Mesenchymal stem cell (in vitro differentiated cells and primary cell): ENCODE measurements around the gene NETO1.

Experiments
- DNase-seq: peaks from one replicate; pipeline ENCODE4 v3.0.0-alpha.2; 2013
- H2AFZ ChIP-seq: one replicate; pipeline ENCODE4 v1.6.1; 2013; ENCODE audit warnings: low read depth, mild to moderate bottlenecking, control low read depth, inconsistent platforms, low read length, moderate library complexity
- H2AK5ac ChIP-seq: 2 replicates; pipeline ENCODE4 v1.6.1; 2013; ENCODE audit warnings: low read length, moderate library complexity, mild to moderate bottlenecking, inconsistent platforms; ENCODE audit not compliant: severe bottlenecking
- H2BK120ac ChIP-seq: one replicate; pipeline ENCODE4 v1.6.1; 2013; ENCODE audit warnings: low read depth, mild to moderate bottlenecking, inconsistent platforms, low read length, moderate library complexity
- H2BK12ac ChIP-seq, 2 experiments: one replicate each; pipeline ENCODE4 v1.6.1; 2013; ENCODE audit warnings: inconsistent platforms in 2 of 2, low read length in 2 of 2, mild to moderate bottlenecking in 2 of 2, moderate library complexity in 2 of 2, control low read depth in 1 of 2
- H2BK15ac ChIP-seq: one replicate; pipeline ENCODE4 v1.6.1; 2013; ENCODE audit warnings: mild to moderate bottlenecking, low read depth, inconsistent platforms; ENCODE audit not compliant: poor library complexity, severe bottlenecking
- H2BK5ac ChIP-seq: 2 replicates; pipeline ENCODE4 v1.6.1; 2013; ENCODE audit warnings: low read depth, mild to moderate bottlenecking, low read length, control low read depth, inconsistent platforms; ENCODE audit not compliant: poor library complexity, severe bottlenecking
- H3K14ac ChIP-seq, 2 experiments: one replicate each; pipeline ENCODE4 v1.6.1; 2013; ENCODE audit warnings: inconsistent platforms in 2 of 2, low read length in 2 of 2, control low read depth in 1 of 2, mild to moderate bottlenecking in 1 of 2, moderate library complexity in 1 of 2
- H3K18ac ChIP-seq, 2 experiments: one replicate each; pipeline ENCODE4 v1.6.1; 2013; ENCODE audit warnings: inconsistent platforms in 2 of 2, low read length in 2 of 2, control low read depth in 1 of 2, low read depth in 1 of 2, mild to moderate bottlenecking in 1 of 2
- H3K23ac ChIP-seq, 2 experiments: one replicate each; pipeline ENCODE4 v1.6.1; 2013; ENCODE audit warnings: inconsistent platforms in 2 of 2, low read length in 2 of 2, mild to moderate bottlenecking in 2 of 2, moderate library complexity in 2 of 2, control low read depth in 1 of 2
- H3K27ac ChIP-seq: 2 replicates; pipeline ENCODE4 v1.5.1; 2013; ENCODE audit warnings: mild to moderate bottlenecking, moderate library complexity, low read length, control low read depth, inconsistent platforms; ENCODE audit not compliant: poor library complexity, severe bottlenecking
- H3K27me3 ChIP-seq, 2 experiments: 2 replicates each; pipeline versions ENCODE4 v1.6.1 to v1.7.0; 2013; ENCODE audit warnings: low read length in 2 of 2, mild to moderate bottlenecking in 2 of 2, moderate library complexity in 2 of 2, control low read depth in 1 of 2, inconsistent platforms in 1 of 2; ENCODE audit not compliant: control insufficient read depth in 1 of 2, insufficient read depth in 1 of 2
- H3K36me3 ChIP-seq, 2 experiments: 2 replicates each; pipeline versions ENCODE4 v1.6.1 to v1.7.0; 2013; ENCODE audit warnings: low read length in 2 of 2, control low read depth in 1 of 2, inconsistent platforms in 1 of 2, low read depth in 1 of 2, mild to moderate bottlenecking in 1 of 2; ENCODE audit not compliant: insufficient read depth in 2 of 2, control insufficient read depth in 1 of 2
- H3K4ac ChIP-seq, 2 experiments: one replicate each; pipeline ENCODE4 v1.6.1; 2013; ENCODE audit warnings: inconsistent platforms in 2 of 2, low read length in 2 of 2, mild to moderate bottlenecking in 2 of 2, moderate library complexity in 2 of 2, control low read depth in 1 of 2, low read depth in 1 of 2
- H3K4me1 ChIP-seq: 2 replicates; pipeline ENCODE4 v1.6.1; 2013; ENCODE audit warnings: low read depth, low read length, control low read depth; ENCODE audit not compliant: control insufficient read depth, insufficient read depth
- H3K4me2 ChIP-seq: 2 replicates; pipeline ENCODE4 v1.6.1; 2013; ENCODE audit warnings: low read length, mild to moderate bottlenecking, inconsistent platforms; ENCODE audit not compliant: poor library complexity, severe bottlenecking
- H3K4me3 ChIP-seq, 2 experiments: 2 replicates each; pipeline versions ENCODE4 v1.5.1 to v1.7.0; 2013; ENCODE audit warnings: low read length in 2 of 2, mild to moderate bottlenecking in 2 of 2, control low read depth in 1 of 2, low read depth in 1 of 2; ENCODE audit not compliant: insufficient read depth in 1 of 2
- H3K79me1 ChIP-seq: replicated peaks from 2 replicates; pipeline ENCODE4 v1.6.1; 2013; ENCODE audit warnings: mild to moderate bottlenecking, control low read depth, low read length, inconsistent platforms; ENCODE audit not compliant: poor library complexity, severe bottlenecking
- H3K9ac ChIP-seq: 2 replicates; pipeline ENCODE4 v1.7.0; 2013; ENCODE audit warnings: mild to moderate bottlenecking, low read length, moderate library complexity
- H3K9me3 ChIP-seq: 2 replicates; pipeline ENCODE4 v1.7.0; 2013; ENCODE audit warnings: mild to moderate bottlenecking, low read length; ENCODE audit not compliant: control insufficient read depth
- H4K8ac ChIP-seq: one replicate; pipeline ENCODE4 v1.6.1; 2013; ENCODE audit warnings: inconsistent platforms, mild to moderate bottlenecking, low read length, moderate library complexity
- H4K91ac ChIP-seq: one replicate; pipeline ENCODE4 v1.6.1; 2013; ENCODE audit warnings: mild to moderate bottlenecking, low read length, inconsistent platforms
- WGBS: methylation state at CpG from one replicate; pipeline ENCODE4 v1.1.7; 2013; ENCODE audit warnings: mixed read lengths; 5-methylcytosine and 5-hydroxymethylcytosine counted together

Gene NETO1

GRCh38 chr18:72726201-72726600 is 141.6 kb downstream of the NETO1 start:
- H3K4me2 ChIP-seq = no peak overlapping the region
- no peak overlapping the region for H2BK5ac ChIP-seq
- no peak overlapping the region for H4K91ac ChIP-seq
- no peaks in the 10 kb centered on the region for H3K4me1 ChIP-seq
- no peak overlapping the region for H3K27ac ChIP-seq
- no peak for DNase-seq
- H2AFZ ChIP-seq = no peak overlapping the region
- no peaks in the 10 kb centered on the region for H3K27me3 ChIP-seq
- H3K23ac ChIP-seq = no peak overlapping the region
- H4K8ac ChIP-seq = no peak overlapping the region
- H2BK120ac ChIP-seq = no peak overlapping the region
- 98% methylated on average over 4 of the region's 4 CpGs for WGBS
- H3K36me3 ChIP-seq = no peaks in the 10 kb centered on the region
- H2BK12ac ChIP-seq = no peak overlapping the region
- peaks cover 15% of the 10 kb centered on the region for H3K9me3 ChIP-seq
- H3K79me1 ChIP-seq = no peaks in the 10 kb centered on the region
- no peak overlapping the region for H3K4me3 ChIP-seq
- H3K18ac ChIP-seq = no peak overlapping the region
- no peak overlapping the region for H3K4ac ChIP-seq
- H3K9ac ChIP-seq = no peak overlapping the region
- no peak overlapping the region for H2BK15ac ChIP-seq
- no peak overlapping the region for H3K14ac ChIP-seq
- no peak overlapping the region for H2AK5ac ChIP-seq

- H2BK15ac ChIP-seq = no peak overlapping the region
- H3K9me3 ChIP-seq = peaks cover 12% of the 10 kb centered on the region
- H3K27ac ChIP-seq = no peak overlapping the region
- no peaks in the 10 kb centered on the region for H3K36me3 ChIP-seq
- no peak overlapping the region for H3K4ac ChIP-seq
- H3K23ac ChIP-seq = no peak overlapping the region
- no peak overlapping the region for H2AFZ ChIP-seq
- H4K8ac ChIP-seq = no peak overlapping the region
- H2BK5ac ChIP-seq = no peak overlapping the region
- no peak for DNase-seq
- H4K91ac ChIP-seq = no peak overlapping the region
- H3K9ac ChIP-seq = no peak overlapping the region
- H3K27me3 ChIP-seq = no peaks in the 10 kb centered on the region
- H3K4me3 ChIP-seq = no peak overlapping the region
- no peaks in the 10 kb centered on the region for H3K4me1 ChIP-seq
- no peak overlapping the region for H2BK12ac ChIP-seq
- H3K79me1 ChIP-seq = no peaks in the 10 kb centered on the region
- no peak overlapping the region for H3K4me2 ChIP-seq
- H3K14ac ChIP-seq = no peak overlapping the region
- 84% methylated on average over 2 of the region's 3 CpGs for WGBS
- no peak overlapping the region for H3K18ac ChIP-seq
- no peak overlapping the region for H2AK5ac ChIP-seq
- no peak overlapping the region for H2BK120ac ChIP-seq
Measured at GRCh38 chr18:72721330-72721729, 146.5 kb downstream of the NETO1 start.

- H3K4me2 ChIP-seq = no peak overlapping the region
- no peak overlapping the region for H3K9ac ChIP-seq
- H2AK5ac ChIP-seq = no peak overlapping the region
- no peak overlapping the region for H4K91ac ChIP-seq
- no peaks in the 10 kb centered on the region for H3K27me3 ChIP-seq
- no CpG with 5 or more reads among the region's 3 CpGs for WGBS
- no peak overlapping the region for H2BK5ac ChIP-seq
- H3K4ac ChIP-seq = no peak overlapping the region
- no peak for DNase-seq
- H3K18ac ChIP-seq = no peak overlapping the region
- no peaks in the 10 kb centered on the region for H3K4me1 ChIP-seq
- H4K8ac ChIP-seq = no peak overlapping the region
- no peak overlapping the region for H3K23ac ChIP-seq
- no peak overlapping the region for H2BK15ac ChIP-seq
- H2AFZ ChIP-seq = no peak overlapping the region
- no peak overlapping the region for H2BK120ac ChIP-seq
- no peak overlapping the region for H3K4me3 ChIP-seq
- no peak overlapping the region for H3K14ac ChIP-seq
- no peak overlapping the region for H2BK12ac ChIP-seq
- H3K27ac ChIP-seq = no peak overlapping the region
- H3K36me3 ChIP-seq = no peaks in the 10 kb centered on the region
- peaks cover 7% of the 10 kb centered on the region for H3K9me3 ChIP-seq
- no peaks in the 10 kb centered on the region for H3K79me1 ChIP-seq
Measured at GRCh38 chr18:72720116-72720515, 147.7 kb downstream of the NETO1 start.

GRCh38 chr18:72704202-72704601 is 163.6 kb downstream of the NETO1 start:
- no peaks in the 10 kb centered on the region for H3K36me3 ChIP-seq
- H2AK5ac ChIP-seq = no peak overlapping the region
- no peak overlapping the region for H2AFZ ChIP-seq
- H2BK12ac ChIP-seq = no peak overlapping the region
- H3K4me3 ChIP-seq = no peak overlapping the region
- no peak overlapping the region for H2BK15ac ChIP-seq
- no peak overlapping the region for H3K18ac ChIP-seq
- H4K91ac ChIP-seq = no peak overlapping the region
- H3K9ac ChIP-seq = no peak overlapping the region
- H3K79me1 ChIP-seq = no peaks in the 10 kb centered on the region
- no peak for DNase-seq
- 92% methylated on average over 4 of the region's 4 CpGs for WGBS
- no peak overlapping the region for H4K8ac ChIP-seq
- no peak overlapping the region for H3K4me2 ChIP-seq
- H3K9me3 ChIP-seq = no peaks in the 10 kb centered on the region
- no peaks in the 10 kb centered on the region for H3K4me1 ChIP-seq
- H2BK120ac ChIP-seq = no peak overlapping the region
- no peaks in the 10 kb centered on the region for H3K27me3 ChIP-seq
- H3K14ac ChIP-seq = no peak overlapping the region
- no peak overlapping the region for H2BK5ac ChIP-seq
- H3K4ac ChIP-seq = no peak overlapping the region
- no peak overlapping the region for H3K23ac ChIP-seq
- no peak overlapping the region for H3K27ac ChIP-seq
